HCT116 (cell line): ENCODE results near the gene SOCS7. TPM values are rescaled to one million over a fixed set of nuclear protein-coding genes. Genes with fewer than 3 reads are reported as not detected.

Source experiments
- ATAC-seq: fragments of 200-7000 bp; cut with Tn5 transposase; 2 replicates; pipeline ENCODE4 v1.9.1; 2020; ENCODE audit warnings: mild to moderate bottlenecking, moderate library complexity
- BruUV-seq: library from RNA; stranded (reverse); fragments of 400-500 nt; replicated peaks from 2 replicates; lab custom pipeline; 2021; lab: Mats Ljungman, UMichigan
- CTCF ChIA-PET: fragments of 300-600 bp; sonication (Branson Sonifier 250); formaldehyde crosslinking; loops from one replicate; lab custom pipeline; 2021; ENCODE audit warnings: antibody characterized with exemption; lab: Charles Lee
- POLR2A ChIA-PET: fragments of 300-600, 350-600 bp; sonication (Branson Sonifier 250); formaldehyde crosslinking; loops from one replicate; lab custom pipeline; 2021; ENCODE audit warnings: antibody characterized with exemption; lab: Charles Lee
- RAD21 ChIA-PET, 2 experiments: fragments of 300-600 bp; sonication (Branson Sonifier 250); formaldehyde crosslinking; loops; one replicate each; lab custom pipeline; 2023; ENCODE audit warnings: low total read pairs in 2 of 2; ENCODE audit not compliant: uncharacterized antibody in 2 of 2, unreplicated experiment in 2 of 2, low non-redundant PET in 1 of 2; lab: Charles Lee
- DNase-seq: peaks from one replicate; pipeline ENCODE4 v3.0.0-alpha.2; 2010; ENCODE audit warnings: low read depth, low spot score
- H2AFZ ChIP-seq: fragments of 200-600 bp; shearing (Covaris generic), sonication (generic); 2 replicates; pipeline ENCODE4 v1.6.1; 2017; ENCODE audit warnings: low read depth, mixed run types, mixed read lengths, antibody characterized with exemption, low read length; ENCODE audit not compliant: poor library complexity, severe bottlenecking
- H3K27ac ChIP-seq: 2 replicates; pipeline ENCODE4 v1.5.1; 2012; ENCODE audit warnings: low read depth, low read length
- H3K27me3 ChIP-seq: fragments of 200-600 bp; sonication (generic); 2 replicates; pipeline ENCODE4 v1.6.1; 2016; ENCODE audit warnings: mixed run types, low read length, mixed read lengths; ENCODE audit not compliant: insufficient read depth
- H3K36me3 ChIP-seq, 2 experiments: fragments of 200-500 bp in 1 of 2; fragments of 200-600 bp in 1 of 2; sonication (Bioruptor generic) in 1 of 2; sonication (generic) in 1 of 2; 2 replicates each; pipeline versions ENCODE4 v1.5.1 to v1.6.1; 2014 to 2016; ENCODE audit warnings: low read length in 2 of 2, inconsistent platforms in 1 of 2, mixed read lengths in 1 of 2, mixed run types in 1 of 2; ENCODE audit not compliant: insufficient read depth in 2 of 2, control insufficient read depth in 1 of 2
- H3K4me1 ChIP-seq, 2 experiments: fragments of 200-600 bp in 1 of 2; sonication (generic) in 1 of 2; 2 replicates each; pipeline versions ENCODE4 v1.5.1 to v1.6.1; 2012 to 2017; ENCODE audit warnings: low read length in 2 of 2, inconsistent platforms in 1 of 2, mild to moderate bottlenecking in 1 of 2, mixed read lengths in 1 of 2, mixed run types in 1 of 2, moderate library complexity in 1 of 2; ENCODE audit not compliant: insufficient read depth in 2 of 2, control insufficient read depth in 1 of 2
- H3K4me2 ChIP-seq: fragments of 200-600 bp; sonication (generic); 2 replicates; pipeline ENCODE4 v1.6.1; 2017; ENCODE audit warnings: mixed run types, low read length, mixed read lengths
- H3K4me3 ChIP-seq, 2 experiments: fragments of 200-600 bp in 1 of 2; sonication (generic) in 1 of 2; replicated peaks in 1 of 2; 2 replicates each; pipeline ENCODE4 v1.5.1; 2011 to 2016; ENCODE audit warnings: low read length in 2 of 2, control low read depth in 1 of 2, low read depth in 1 of 2, mild to moderate bottlenecking in 1 of 2, mixed read lengths in 1 of 2, mixed run types in 1 of 2
- H3K79me2 ChIP-seq: fragments of 200-600 bp; sonication (generic); 2 replicates; pipeline ENCODE4 v1.6.1; 2017; ENCODE audit warnings: mild to moderate bottlenecking, mixed run types, low read length, moderate library complexity, mixed read lengths; ENCODE audit not compliant: insufficient read depth
- H3K9ac ChIP-seq: fragments of 200-600 bp; sonication (generic); 2 replicates; pipeline ENCODE4 v1.6.1; 2016; ENCODE audit warnings: low read length, mixed read lengths
- H3K9me2 ChIP-seq: fragments of 200-600 bp; sonication (generic), shearing (Covaris generic); 2 replicates; pipeline ENCODE4 v1.6.1; 2017; ENCODE audit warnings: mixed run types, mild to moderate bottlenecking, moderate library complexity; ENCODE audit not compliant: insufficient read depth
- H3K9me3 ChIP-seq, 2 experiments: fragments of 200-500 bp in 1 of 2; fragments of 200-600 bp in 1 of 2; sonication (Bioruptor generic) in 1 of 2; sonication (generic) in 1 of 2; 2 replicates each; pipeline ENCODE4 v1.6.1; 2014 to 2017; ENCODE audit warnings: low read length in 2 of 2, mixed read lengths in 2 of 2, inconsistent platforms in 1 of 2, low read depth in 1 of 2, mild to moderate bottlenecking in 1 of 2, mixed run types in 1 of 2, moderate library complexity in 1 of 2; ENCODE audit not compliant: control insufficient read depth in 1 of 2, insufficient read depth in 1 of 2
- H4K20me1 ChIP-seq: fragments of 200-600 bp; sonication (generic), shearing (Covaris generic); 2 replicates; pipeline ENCODE4 v1.6.1; 2017; ENCODE audit warnings: mixed run types, mild to moderate bottlenecking, moderate library complexity; ENCODE audit not compliant: insufficient read depth
- RAD21 ChIP-seq: IDR thresholded peaks from 2 replicates; pipeline ENCODE4 v1.6.1; 2012; ENCODE audit warnings: low read depth, mild to moderate bottlenecking
- intact Hi-C: fragments of 100-400 bp; cut with micrococcal nuclease; formaldehyde crosslinking; loops from 2 replicates; pipeline ENCODE4 v1.10.0; 2022
- total RNA-seq: library from RNA; stranded (reverse); gene quantifications from one replicate; pipeline ENCODE4 v1.2.1, GENCODE V29; 2021; ENCODE audit not compliant: unreplicated experiment
- TF ChIP-seq, protein P1 (sequence below), 3 experiments: fragments of 200-600 bp in 1 of 3; sonication (generic) in 1 of 3; IDR thresholded peaks in 2 of 3; conservative IDR thresholded peaks in 1 of 3; 2 replicates each; pipeline ENCODE4 v1.5.1; 2012 to 2017; ENCODE audit warnings: low read depth in 2 of 3, low read length in 2 of 3, antibody characterized with exemption in 1 of 3, borderline replicate concordance in 1 of 3, control low read depth in 1 of 3, mild to moderate bottlenecking in 1 of 3, mixed read lengths in 1 of 3, mixed run types in 1 of 3, moderate library complexity in 1 of 3; ENCODE audit not compliant: insufficient read depth in 1 of 3
- TF ChIP-seq, protein P2 (sequence below): IDR thresholded peaks from 2 replicates; pipeline ENCODE4 v1.6.1; 2011; ENCODE audit warnings: mild to moderate bottlenecking, low read length, moderate library complexity; ENCODE audit not compliant: insufficient replicate concordance; ENCODE audit errors: extremely low read depth

Gene SOCS7
- total RNA-seq, 1 experiment from 2014 or later = 49.9 TPM

DNA sequence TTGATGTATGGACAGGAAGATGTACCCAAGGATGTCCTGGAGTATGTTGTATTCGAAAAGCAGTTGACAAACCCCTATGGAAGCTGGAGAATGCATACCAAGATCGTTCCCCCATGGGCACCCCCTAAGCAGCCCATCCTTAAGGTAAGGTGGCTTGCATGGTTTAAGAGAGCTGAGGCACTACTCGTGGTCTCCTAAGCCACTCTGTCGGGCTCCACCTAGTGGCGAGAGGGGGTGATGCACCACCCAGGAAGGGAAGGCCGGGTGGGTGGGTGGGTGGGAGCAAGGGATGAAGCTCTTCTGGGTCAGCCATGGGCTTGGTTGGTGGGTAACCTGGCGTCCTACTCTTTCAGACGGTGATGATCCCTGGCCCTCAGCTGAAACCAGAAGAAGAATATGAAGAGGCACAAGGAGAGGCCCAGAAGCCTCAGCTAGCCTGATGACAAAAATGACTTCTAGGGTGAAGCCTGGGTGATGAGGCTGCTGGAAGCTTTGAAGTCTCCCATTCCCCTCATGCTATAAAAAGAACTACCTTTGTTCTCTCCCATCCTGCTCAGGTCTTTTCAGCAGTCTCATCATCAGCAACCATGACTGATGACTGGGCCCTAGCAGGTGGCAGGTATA, 29.4 kb upstream of the SOCS7 start:
- Histone ChIP-seq H3K4me2 (no peak overlapping the region), H3K4me1 (0 out of 4 replicates have a peak, but pooled peaks cover 0 to 2% of the 10 kb centered on the region in 2 experiments), H3K27me3 (no peaks in the 10 kb centered on the region), H2AFZ (no peak overlapping the region)
- peak; percentile 28 for DNase-seq
- ATAC-seq = peak; percentile 91
- POLR2A ChIA-PET = no interaction called here
- TF ChIP-seq, protein P1, sequence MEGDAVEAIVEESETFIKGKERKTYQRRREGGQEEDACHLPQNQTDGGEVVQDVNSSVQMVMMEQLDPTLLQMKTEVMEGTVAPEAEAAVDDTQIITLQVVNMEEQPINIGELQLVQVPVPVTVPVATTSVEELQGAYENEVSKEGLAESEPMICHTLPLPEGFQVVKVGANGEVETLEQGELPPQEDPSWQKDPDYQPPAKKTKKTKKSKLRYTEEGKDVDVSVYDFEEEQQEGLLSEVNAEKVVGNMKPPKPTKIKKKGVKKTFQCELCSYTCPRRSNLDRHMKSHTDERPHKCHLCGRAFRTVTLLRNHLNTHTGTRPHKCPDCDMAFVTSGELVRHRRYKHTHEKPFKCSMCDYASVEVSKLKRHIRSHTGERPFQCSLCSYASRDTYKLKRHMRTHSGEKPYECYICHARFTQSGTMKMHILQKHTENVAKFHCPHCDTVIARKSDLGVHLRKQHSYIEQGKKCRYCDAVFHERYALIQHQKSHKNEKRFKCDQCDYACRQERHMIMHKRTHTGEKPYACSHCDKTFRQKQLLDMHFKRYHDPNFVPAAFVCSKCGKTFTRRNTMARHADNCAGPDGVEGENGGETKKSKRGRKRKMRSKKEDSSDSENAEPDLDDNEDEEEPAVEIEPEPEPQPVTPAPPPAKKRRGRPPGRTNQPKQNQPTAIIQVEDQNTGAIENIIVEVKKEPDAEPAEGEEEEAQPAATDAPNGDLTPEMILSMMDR (IDR thresholded peaks at IDR 0.05 in 2 of 3, conservative IDR thresholded peaks at IDR 0.05 in 1 of 3; ENCODE audit: borderline replicate concordance in 1 of 3, insufficient read depth in 1 of 3, low read depth in 2 of 3, low read length in 2 of 3) = peak in 2 of 3 experiments; percentile 47 to 77; a peak in 4 of 6 replicates
- TF ChIP-seq RAD21 = peak; percentile 23; the same call in 1 of the 2 replicates
- TF ChIP-seq, protein P2, sequence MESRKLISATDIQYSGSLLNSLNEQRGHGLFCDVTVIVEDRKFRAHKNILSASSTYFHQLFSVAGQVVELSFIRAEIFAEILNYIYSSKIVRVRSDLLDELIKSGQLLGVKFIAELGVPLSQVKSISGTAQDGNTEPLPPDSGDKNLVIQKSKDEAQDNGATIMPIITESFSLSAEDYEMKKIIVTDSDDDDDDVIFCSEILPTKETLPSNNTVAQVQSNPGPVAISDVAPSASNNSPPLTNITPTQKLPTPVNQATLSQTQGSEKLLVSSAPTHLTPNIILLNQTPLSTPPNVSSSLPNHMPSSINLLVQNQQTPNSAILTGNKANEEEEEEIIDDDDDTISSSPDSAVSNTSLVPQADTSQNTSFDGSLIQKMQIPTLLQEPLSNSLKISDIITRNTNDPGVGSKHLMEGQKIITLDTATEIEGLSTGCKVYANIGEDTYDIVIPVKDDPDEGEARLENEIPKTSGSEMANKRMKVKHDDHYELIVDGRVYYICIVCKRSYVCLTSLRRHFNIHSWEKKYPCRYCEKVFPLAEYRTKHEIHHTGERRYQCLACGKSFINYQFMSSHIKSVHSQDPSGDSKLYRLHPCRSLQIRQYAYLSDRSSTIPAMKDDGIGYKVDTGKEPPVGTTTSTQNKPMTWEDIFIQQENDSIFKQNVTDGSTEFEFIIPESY = no peak
- TF ChIP-seq, all 23 proteins: peak for 2
- Histone ChIP-seq H3K9me3 (no peaks in the 10 kb centered on the region), H3K4me3 (no peak overlapping the region), H3K9ac (no peak overlapping the region), H3K9me2 (no peaks in the 10 kb centered on the region), H3K36me3 (peaks cover 10 to 11% of the 10 kb centered on the region in 2 experiments), H3K27ac (no peak overlapping the region), H4K20me1 (no peaks in the 10 kb centered on the region), H3K79me2 (no peaks in the 10 kb centered on the region)
- no TSS peak for BruUV-seq
- ChIA-PET RAD21 (interaction anchor here in 1 of 2 experiments (1.1 kb wide), 1 partner anchor 11 kb away, joined by 3 read pairs; no protein-coding TSS in a partner anchor), CTCF (interaction anchor here (0.6 to 1.6 kb wide), 12 partner anchors 9 to 232 kb away, joined by 3 to 8 read pairs (median 4); partner anchors contain the start of genes MRPL45 and SOCS7)
- intact Hi-C loops = no loop called here
